Skin epidermis (tissue), 12 donors: ENCODE measurements around the gene ZNF592.
A peak's percentile ranks its signal among the peaks of the same experiment; 100 is the strongest.

Experiments used
- H3K27ac ChIP-seq, 21 experiments: fragments of 200-600 bp; sonication (generic) in 11 of 21; one replicate each; pipeline ENCODE4 v1.5.0; 2020; ENCODE audit warnings: mild to moderate bottlenecking in 3 of 21, inconsistent platforms in 2 of 21, moderate library complexity in 2 of 21
- H3K4me3 ChIP-seq, 7 experiments: fragments of 200-600 bp; sonication (generic) in 2 of 7; one replicate each; pipeline ENCODE4 v1.5.0; 2020; ENCODE audit warnings: inconsistent platforms in 2 of 7, mild to moderate bottlenecking in 2 of 7, moderate library complexity in 1 of 7

The ZNF592 gene

DNA sequence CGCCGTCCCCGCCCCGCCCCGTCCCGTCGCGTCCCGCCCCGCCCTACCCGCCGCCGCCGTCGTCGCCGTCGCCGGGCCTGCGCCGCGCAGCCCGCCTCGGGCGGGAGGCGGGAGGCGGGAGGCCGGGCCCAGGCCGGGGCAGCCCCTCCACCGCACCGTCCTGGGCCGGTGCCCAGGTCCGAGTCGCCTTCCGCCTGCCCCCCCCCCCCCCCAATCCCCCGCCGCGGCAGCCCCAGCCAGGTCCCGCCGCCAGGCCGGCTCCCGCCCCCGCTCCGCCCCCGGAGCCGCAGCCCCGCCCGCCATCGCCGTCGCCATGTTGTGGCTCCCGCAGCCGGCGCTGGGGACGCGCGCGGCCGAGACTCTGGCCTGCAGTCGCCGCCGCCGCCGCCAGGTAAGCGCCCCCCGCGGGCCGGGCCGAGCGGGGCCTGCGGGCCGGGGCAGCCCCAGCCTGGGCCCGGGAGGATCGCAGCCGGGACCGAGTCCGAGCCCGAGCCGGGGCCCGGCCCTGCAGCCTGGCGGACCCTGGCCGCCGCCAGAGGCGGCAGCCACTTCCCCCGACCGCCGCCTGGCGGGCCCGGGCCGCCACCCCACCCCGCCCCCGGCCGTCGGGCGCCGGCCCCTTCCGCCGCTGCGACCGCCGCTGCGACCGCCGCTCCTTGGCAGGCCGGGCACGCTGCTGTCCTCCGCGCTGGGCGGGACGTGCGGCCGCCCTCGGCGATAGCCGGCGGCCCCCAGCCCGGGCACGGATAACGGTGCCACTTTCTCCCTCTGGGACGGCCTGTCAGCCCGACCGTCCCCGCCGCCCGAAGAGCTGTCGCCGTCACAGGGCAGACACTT is at the start of gene ZNF592:
Gene ZNF592 (plus strand): TSS at position 319 of the 837 bp plus-strand sequence. CDS start 34,084 bp downstream, outside the sequence.
- peak within 1 kb of the TSS; percentile 91 to 99 (median 98) for H3K27ac ChIP-seq
- H3K4me3 ChIP-seq: peak within 1 kb of the TSS; percentile 63 to 90 (median 78)

DNA sequence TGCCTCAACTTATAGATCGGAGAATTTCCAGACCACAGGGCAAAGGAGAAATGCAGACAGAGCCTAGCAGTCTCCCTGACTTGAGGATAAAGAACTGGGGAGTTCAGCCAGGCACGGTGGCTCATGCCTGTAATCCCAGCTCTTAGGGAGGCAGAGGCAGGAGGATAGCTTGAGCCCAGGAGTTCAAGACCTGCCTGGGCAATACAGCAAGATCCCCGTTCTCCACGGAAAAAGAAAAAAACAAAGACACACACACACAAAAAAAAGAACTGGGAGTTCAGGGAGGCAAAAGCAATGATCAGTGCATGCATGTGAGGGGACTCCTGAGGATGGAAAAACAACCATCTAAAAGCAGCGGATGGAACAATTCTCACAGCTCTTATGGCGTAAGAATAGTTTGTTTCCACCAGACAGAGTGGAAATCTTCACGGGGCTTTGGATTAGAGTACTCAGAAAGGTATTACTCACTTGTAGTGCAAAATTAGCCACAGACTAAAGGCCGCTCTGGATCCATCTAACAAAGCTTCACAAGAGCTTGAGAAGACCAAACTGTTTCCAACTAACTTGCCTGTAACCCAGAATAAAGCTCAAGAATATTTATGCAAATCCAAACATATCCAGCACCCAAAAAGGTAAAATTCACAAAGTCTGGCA is 48.7 kb upstream of the ZNF592 start:
- Histone ChIP-seq H3K4me3 (no peak overlapping the region), H3K27ac (no peak overlapping the region)

GRCh38 chr15:84702961-84703482 is 45.4 kb upstream of the ZNF592 start:
- no peak overlapping the region for H3K27ac ChIP-seq

DNA sequence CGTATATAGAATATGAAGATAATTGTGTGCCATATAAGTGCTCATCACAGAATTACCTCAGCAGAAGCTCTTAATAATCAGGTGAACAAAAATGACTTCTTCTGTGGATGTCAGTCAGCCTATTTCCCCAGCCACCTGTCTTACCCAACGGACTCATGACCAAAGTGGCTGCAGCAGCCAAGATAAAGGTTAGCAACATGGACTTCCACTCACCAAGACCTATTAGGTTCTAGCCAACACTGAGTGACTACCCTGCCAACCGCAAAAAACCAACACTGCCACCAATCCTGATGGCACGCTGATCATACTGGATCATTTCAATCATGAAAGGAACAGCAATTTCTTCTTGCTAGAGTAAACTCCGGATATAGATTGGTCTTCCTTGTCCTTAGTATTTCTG is 44.6 kb upstream of the ZNF592 start:
- Histone ChIP-seq H3K27ac (no peak overlapping the region), H3K4me3 (no peak overlapping the region)

More at GRCh38 chr15:84702961-84703482, 45.4 kb upstream of the ZNF592 start:
- no peak overlapping the region for H3K4me3 ChIP-seq

GRCh38 chr15:84714372-84714771 is 34.0 kb upstream of the ZNF592 start:
- Histone ChIP-seq H3K27ac (peak overlapping the region in 3 of 21 experiments; percentile 89 to 92 (median 91)), H3K4me3 (peak overlapping the region in 4 of 7 experiments; percentile 65 to 87 (median 77))

- peak overlapping the region in 17 of 21 experiments; percentile 84 to 96 (median 91) for H3K27ac ChIP-seq
These were observed 33.6 kb upstream of the ZNF592 start for GRCh38 chr15:84714821-84715220.

DNA sequence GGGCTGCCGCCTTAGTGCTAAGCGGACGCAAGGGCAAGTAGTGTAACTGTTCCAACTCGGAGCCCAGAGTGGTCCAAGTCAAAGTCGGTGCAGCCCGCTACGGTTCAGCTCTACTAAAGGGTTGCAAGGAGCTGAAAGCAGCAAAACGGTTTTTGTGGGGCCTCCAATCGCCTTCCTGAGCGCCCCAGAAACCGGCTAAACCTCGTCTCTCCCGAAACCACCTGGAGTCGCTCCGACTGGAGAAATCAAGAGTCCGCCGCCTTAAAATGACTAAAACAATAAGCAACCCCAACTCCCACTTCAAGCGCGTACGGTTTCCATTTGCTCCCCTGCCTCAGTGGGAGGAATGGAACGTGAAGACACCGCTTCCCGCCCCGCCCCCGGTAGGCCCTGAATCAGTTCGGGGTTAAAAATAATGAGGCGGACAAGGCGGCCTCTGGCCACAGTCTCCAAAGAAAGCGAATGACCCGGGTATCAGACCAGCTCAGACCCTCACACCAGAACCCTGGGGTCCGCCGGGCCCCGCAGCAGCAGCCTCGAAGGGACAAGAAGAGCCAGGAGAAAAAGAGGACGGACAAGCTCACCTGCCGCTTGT is 32.9 kb upstream of the ZNF592 start:
- peak overlapping the region; percentile 65 to 94 (median 72) for H3K4me3 ChIP-seq
- peak overlapping the region; percentile 16 to 96 (median 91) for H3K27ac ChIP-seq

More at GRCh38 chr15:84714821-84715220, 33.6 kb upstream of the ZNF592 start:
- peak overlapping the region; percentile 65 to 94 (median 72) for H3K4me3 ChIP-seq

DNA sequence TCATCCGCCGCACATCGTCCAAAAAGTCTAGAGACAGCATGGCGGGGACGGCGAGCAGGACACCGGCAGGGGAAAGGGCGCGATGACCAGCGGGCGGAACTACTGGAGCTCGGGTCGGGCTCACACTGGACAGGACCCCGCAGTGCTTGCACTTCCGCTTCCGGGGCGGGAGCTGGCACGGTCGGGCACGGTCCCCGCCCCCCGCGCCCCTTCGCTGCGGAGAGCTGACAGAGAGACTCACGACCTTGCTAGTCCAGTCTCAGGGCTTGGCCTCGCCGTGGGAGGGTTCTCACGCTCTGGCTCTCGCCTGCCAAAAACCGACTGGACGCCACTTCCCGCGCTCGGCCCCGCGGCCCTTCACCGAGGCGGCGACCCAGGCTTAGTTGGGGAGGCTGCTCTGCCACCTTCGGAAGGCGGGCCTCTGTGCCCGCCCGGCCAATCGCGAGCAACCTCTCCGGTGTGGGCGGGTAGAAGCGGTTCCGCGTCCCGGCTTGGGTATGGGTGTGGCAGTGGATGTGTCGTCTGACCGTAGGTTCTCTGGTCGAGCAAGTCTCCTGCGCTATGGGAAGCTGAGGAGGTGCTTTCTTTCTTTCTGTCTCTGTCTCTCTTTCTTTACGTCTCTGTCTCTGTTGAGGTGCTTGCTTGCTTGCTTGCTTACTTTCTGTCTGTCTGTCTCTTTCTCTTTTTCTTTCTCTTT is 32.2 kb upstream of the ZNF592 start, which contains the start of gene SEC11A:
Gene SEC11A (minus strand): TSS at position 104 of the 697 bp plus-strand sequence. CDS start 64 bp downstream, at position 40.
- peak within 1 kb of the TSS; percentile 65 to 94 (median 72) for H3K4me3 ChIP-seq
- H3K27ac ChIP-seq: peak within 1 kb of the TSS; percentile 36 to 96 (median 91)

DNA sequence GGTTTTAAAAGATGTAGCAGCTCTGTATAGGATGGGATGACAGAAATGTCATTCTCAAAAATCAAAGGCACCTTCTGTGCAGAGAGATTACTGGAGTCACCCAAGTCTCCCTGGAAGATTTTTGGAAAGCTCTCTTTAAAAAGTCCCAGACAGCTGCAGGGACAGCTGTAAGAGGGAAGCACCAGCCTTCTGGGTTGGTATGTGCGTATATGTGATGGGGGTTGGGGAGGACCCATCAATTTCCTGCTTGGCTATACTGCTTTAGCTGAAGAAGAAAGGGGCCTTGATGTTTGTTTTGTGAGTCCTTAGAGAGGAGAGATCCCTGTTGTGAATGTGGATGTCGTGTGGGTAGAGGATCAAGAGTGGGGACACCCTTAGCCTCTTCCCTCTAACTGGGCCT is 27.0 kb upstream of the ZNF592 start:
- Histone ChIP-seq H3K4me3 (no peak overlapping the region), H3K27ac (peak overlapping the region in 4 of 21 experiments; percentile 22 to 70 (median 38))

DNA sequence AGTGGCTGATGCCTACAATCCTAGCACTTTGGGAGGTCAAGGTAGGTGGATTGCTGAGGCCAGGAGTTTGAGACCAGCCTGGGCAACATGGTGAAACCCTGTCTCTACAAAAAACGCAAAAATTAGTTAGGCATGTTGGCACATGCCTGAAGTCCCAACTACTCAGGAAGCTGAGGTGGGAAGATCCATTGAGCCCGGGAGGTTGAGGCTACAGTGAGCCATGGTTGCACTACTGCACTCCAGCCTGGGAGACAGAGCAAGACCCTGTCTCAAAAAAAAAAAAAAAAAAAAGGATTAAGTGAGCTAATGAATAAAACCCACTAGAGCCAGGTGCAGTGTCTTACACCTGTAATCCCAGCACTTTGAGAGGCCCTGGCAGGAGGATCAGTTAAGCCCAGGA is 25.8 kb upstream of the ZNF592 start:
- Histone ChIP-seq H3K4me3 (no peak overlapping the region), H3K27ac (no peak overlapping the region)

- Histone ChIP-seq H3K27ac (peak overlapping the region in 15 of 21 experiments; percentile 17 to 69 (median 43)), H3K4me3 (no peak overlapping the region)
These were observed 23.3 kb upstream of the ZNF592 start for GRCh38 chr15:84725001-84725491.

DNA sequence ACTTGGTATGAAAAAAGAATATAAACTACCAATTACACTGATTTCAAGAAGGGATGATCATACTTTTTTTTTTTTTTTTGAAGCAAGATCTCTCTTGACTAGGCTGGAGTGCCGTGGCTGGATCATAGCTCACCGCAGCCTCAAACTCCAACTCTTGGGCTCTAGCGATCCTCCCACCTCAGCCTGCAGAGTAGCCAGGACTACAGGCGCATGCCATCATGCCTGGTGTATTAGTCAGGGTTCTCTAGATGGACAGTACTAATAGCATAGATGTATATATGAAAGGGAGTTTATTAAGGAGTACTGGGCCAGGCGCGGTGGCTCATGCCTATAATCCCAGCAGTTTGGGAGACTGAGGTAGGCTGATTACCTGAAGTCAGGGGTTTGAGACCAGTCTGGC is 21.0 kb upstream of the ZNF592 start:
- Histone ChIP-seq H3K4me3 (no peak overlapping the region), H3K27ac (no peak overlapping the region)

DNA sequence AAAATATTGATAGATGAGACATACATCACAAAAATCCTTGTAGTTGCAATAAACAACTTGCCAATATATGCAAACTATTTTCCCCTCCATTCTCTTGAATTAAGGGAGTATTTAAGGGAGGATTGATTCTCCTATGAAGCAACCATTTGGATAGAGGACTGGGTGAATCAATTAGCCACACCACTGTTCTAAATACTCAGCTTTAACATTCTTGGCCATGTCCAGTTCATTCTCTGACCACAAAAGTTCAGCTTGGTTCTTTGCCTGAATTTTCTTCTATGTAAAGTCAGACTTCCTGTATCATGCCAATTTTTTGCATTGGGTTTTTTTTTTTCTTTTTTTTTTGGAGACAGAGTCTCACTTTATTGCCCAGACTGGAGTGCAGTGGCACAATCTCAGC is 16.6 kb upstream of the ZNF592 start:
- no peak overlapping the region for H3K4me3 ChIP-seq
- H3K27ac ChIP-seq: no peak overlapping the region

DNA sequence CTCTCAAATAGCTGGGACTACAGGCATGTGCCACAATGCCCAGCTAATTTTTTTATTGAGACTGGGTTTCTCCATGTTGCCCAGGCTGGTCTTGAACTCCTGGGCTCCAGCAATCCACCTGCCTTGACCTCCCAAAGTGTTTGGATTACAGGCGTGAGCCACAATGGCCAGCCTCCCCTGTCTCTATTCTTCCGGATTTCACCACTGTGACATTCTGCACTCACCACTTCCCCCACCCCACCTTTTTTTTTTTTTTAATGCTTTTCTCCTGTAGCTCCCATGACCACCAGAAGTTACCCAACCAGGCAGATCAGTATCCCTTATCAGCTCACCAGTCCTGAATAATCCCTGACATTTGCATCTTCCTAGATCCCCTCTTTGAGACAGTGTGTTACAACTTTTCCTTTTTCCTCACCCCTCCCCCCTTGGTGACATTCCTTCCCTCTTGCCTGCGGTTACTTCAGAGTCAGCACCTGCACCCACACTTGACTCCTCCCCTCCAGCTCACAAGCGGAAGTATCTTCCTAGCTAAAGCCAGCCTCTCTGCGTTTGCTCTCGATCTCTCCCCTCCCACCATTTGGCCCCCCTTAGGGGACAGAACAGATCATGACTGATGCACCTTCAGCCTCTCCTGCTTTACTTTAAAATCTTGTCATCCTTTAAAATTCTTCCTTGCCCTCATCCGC is 13.5 kb upstream of the ZNF592 start:
- H3K27ac ChIP-seq: peak overlapping the region in 18 of 21 experiments; percentile 1 to 86 (median 59)
- peak overlapping the region in 3 of 7 experiments; percentile 1 to 25 (median 8) for H3K4me3 ChIP-seq

GRCh38 chr15:84735480-84736061 is 12.8 kb upstream of the ZNF592 start:
- peak overlapping the region in 19 of 21 experiments; percentile 1 to 86 (median 56) for H3K27ac ChIP-seq
- peak overlapping the region in 3 of 7 experiments; percentile 1 to 25 (median 8) for H3K4me3 ChIP-seq

GRCh38 chr15:84736375-84736774 is 12.0 kb upstream of the ZNF592 start:
- H3K27ac ChIP-seq: peak overlapping the region in 5 of 21 experiments; percentile 35 to 86 (median 62)
- no peak overlapping the region for H3K4me3 ChIP-seq

DNA sequence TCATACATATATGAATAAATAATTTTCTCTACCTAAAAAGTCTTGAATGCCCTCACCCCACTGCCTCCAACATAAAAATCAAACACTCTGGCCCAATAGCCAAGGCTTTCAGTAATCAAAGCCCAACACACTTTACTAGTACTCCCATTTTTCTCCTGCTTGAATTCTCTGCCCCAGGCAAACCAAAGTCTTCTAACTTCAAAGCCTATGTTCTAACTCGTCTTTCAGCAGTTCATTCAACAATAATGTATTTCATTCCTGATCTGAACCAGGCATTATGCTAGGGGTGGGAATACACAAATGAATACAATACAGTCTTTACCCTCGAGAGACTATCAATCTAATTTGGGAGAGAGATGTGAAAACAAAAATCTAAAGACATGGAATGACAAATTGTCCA is 11.4 kb upstream of the ZNF592 start:
- Histone ChIP-seq H3K27ac (peak overlapping the region in 4 of 21 experiments; percentile 22 to 43 (median 36)), H3K4me3 (no peak overlapping the region)

- H3K27ac ChIP-seq: no peak overlapping the region
These were observed 7.7 kb upstream of the ZNF592 start for GRCh38 chr15:84740691-84741090.

More at GRCh38 chr15:84740691-84741090, 7.7 kb upstream of the ZNF592 start:
- H3K4me3 ChIP-seq: no peak overlapping the region
